ACC112 (cell line): ENCODE measurements around the gene MTERF1.
"Not testable (repeated sequence)": the region's sequence is repeated elsewhere in the genome, so short reads cannot be mapped to it uniquely, and the experiment has no call there.

Experiments used
- H2AFZ ChIP-seq: fragments of 200-600 bp; sonication (generic); one replicate; pipeline ENCODE4 v1.6.0; 2017; ENCODE audit warnings: antibody characterized with exemption, low read length; ENCODE audit not compliant: unreplicated experiment
- H3K27ac ChIP-seq: fragments of 200-600 bp; sonication (generic); 2 replicates; pipeline ENCODE4 v1.5.1; 2014; ENCODE audit warnings: low read depth, mild to moderate bottlenecking, antibody characterized with exemption, low read length, moderate library complexity
- H3K27me3 ChIP-seq: fragments of 200-600 bp; sonication (generic); 2 replicates; pipeline ENCODE4 v1.6.1; 2014; ENCODE audit warnings: mild to moderate bottlenecking, antibody characterized with exemption, low read length, moderate library complexity, mixed read lengths; ENCODE audit not compliant: insufficient read depth
- H3K36me3 ChIP-seq: fragments of 200-600 bp; sonication (generic); 2 replicates; pipeline ENCODE4 v1.6.1; 2016; ENCODE audit warnings: mild to moderate bottlenecking, antibody characterized with exemption, low read length, moderate library complexity, mixed read lengths; ENCODE audit not compliant: insufficient read depth
- H3K4me1 ChIP-seq: fragments of 200-600 bp; sonication (generic); one replicate; pipeline ENCODE4 v1.6.1; 2016; ENCODE audit warnings: low read length, mixed read lengths; ENCODE audit not compliant: insufficient read depth, unreplicated experiment, control insufficient read depth
- H3K4me3 ChIP-seq: fragments of 200-600 bp; sonication (generic); 2 replicates; pipeline ENCODE4 v1.5.1; 2014; ENCODE audit warnings: mild to moderate bottlenecking, low read depth, low read length
- H3K79me2 ChIP-seq: fragments of 200-600 bp; sonication (generic); one replicate; pipeline ENCODE4 v1.6.0; 2016; ENCODE audit warnings: low read length; ENCODE audit not compliant: control insufficient read depth, unreplicated experiment, insufficient read depth

MTERF1 gene

GRCh38 chr7:91910171-91910570 lies 29.7 kb upstream of the MTERF1 start:
- Histone ChIP-seq H3K36me3 (no peaks in the 10 kb centered on the region), H3K4me3 (no peak overlapping the region), H3K27ac (no peak overlapping the region), H2AFZ (no peak overlapping the region), H3K4me1 (peaks cover 32% of the 10 kb centered on the region), H3K27me3 (no peaks in the 10 kb centered on the region), H3K79me2 (no peaks in the 10 kb centered on the region)

GRCh38 chr7:91899563-91899962 lies 19.1 kb upstream of the MTERF1 start:
- Histone ChIP-seq H2AFZ (no peak overlapping the region), H3K36me3 (no peaks in the 10 kb centered on the region), H3K27me3 (no peaks in the 10 kb centered on the region), H3K4me1 (no peaks in the 10 kb centered on the region), H3K79me2 (no peaks in the 10 kb centered on the region), H3K4me3 (no peak overlapping the region), H3K27ac (no peak overlapping the region)

GRCh38 chr7:91898240-91898992 lies 17.9 kb upstream of the MTERF1 start:
- H3K4me3 ChIP-seq, result no peak overlapping the region
- H3K27ac ChIP-seq, result no peak overlapping the region
- no peaks in the 10 kb centered on the region for H3K4me1 ChIP-seq
- H2AFZ ChIP-seq, result no peak overlapping the region
- no peaks in the 10 kb centered on the region for H3K79me2 ChIP-seq
- H3K27me3 ChIP-seq, result no peaks in the 10 kb centered on the region
- no peaks in the 10 kb centered on the region for H3K36me3 ChIP-seq

- H3K4me1 ChIP-seq, result peaks cover 10% of the 10 kb centered on the region
- H3K4me3 ChIP-seq, result no peak overlapping the region
- H3K79me2 ChIP-seq, result no peaks in the 10 kb centered on the region
- no peak overlapping the region for H2AFZ ChIP-seq
- no peaks in the 10 kb centered on the region for H3K36me3 ChIP-seq
- no peaks in the 10 kb centered on the region for H3K27me3 ChIP-seq
- no peak overlapping the region for H3K27ac ChIP-seq
Measured at GRCh38 chr7:91894781-91895480, 14.4 kb upstream of the MTERF1 start.

- H3K27ac ChIP-seq, H3K27me3 ChIP-seq, H3K4me3 ChIP-seq, H3K79me2 ChIP-seq, H2AFZ ChIP-seq, H3K36me3 ChIP-seq: not testable (repeated sequence)
- H3K4me1 ChIP-seq, result peaks cover 10% of the 10 kb centered on the region
Measured at GRCh38 chr7:91893699-91894098, 13.2 kb upstream of the MTERF1 start.

- peaks cover 10% of the 10 kb centered on the region for H3K4me1 ChIP-seq
- H3K4me3 ChIP-seq, result no peak overlapping the region
- H3K36me3 ChIP-seq, result no peaks in the 10 kb centered on the region
- H3K27ac ChIP-seq, result no peak overlapping the region
- H3K79me2 ChIP-seq, result no peaks in the 10 kb centered on the region
- no peaks in the 10 kb centered on the region for H3K27me3 ChIP-seq
- H2AFZ ChIP-seq, result peak overlapping the region; percentile 1
Measured at GRCh38 chr7:91892821-91893340, 12.4 kb upstream of the MTERF1 start.

- no peaks in the 10 kb centered on the region for H3K36me3 ChIP-seq
- no peak overlapping the region for H3K4me3 ChIP-seq
- peaks cover 10% of the 10 kb centered on the region for H3K4me1 ChIP-seq
- H3K79me2 ChIP-seq, result no peaks in the 10 kb centered on the region
- peak overlapping the region; percentile 1 for H2AFZ ChIP-seq
- H3K27me3 ChIP-seq, result no peaks in the 10 kb centered on the region
- no peak overlapping the region for H3K27ac ChIP-seq
Measured at GRCh38 chr7:91892099-91892705, 11.7 kb upstream of the MTERF1 start.

GRCh38 chr7:91888271-91889175 lies 8.0 kb upstream of the MTERF1 start:
- peaks cover 10% of the 10 kb centered on the region for H3K4me1 ChIP-seq

GRCh38 chr7:91887336-91888213 lies 7.1 kb upstream of the MTERF1 start:
- not testable (repeated sequence) for H3K79me2 ChIP-seq, H3K4me3 ChIP-seq, H2AFZ ChIP-seq, H3K36me3 ChIP-seq, H3K4me1 ChIP-seq, H3K27me3 ChIP-seq, H3K27ac ChIP-seq

More at GRCh38 chr7:91888271-91889175, 8.0 kb upstream of the MTERF1 start:
- not testable (repeated sequence) for H2AFZ ChIP-seq, H3K79me2 ChIP-seq, H3K27ac ChIP-seq, H3K36me3 ChIP-seq, H3K4me3 ChIP-seq, H3K27me3 ChIP-seq
